IMR-90 (cell line): ENCODE results near the gene ABCD1. TPM values are rescaled to one million over a fixed set of nuclear protein-coding genes. Genes with fewer than 3 reads are reported as not detected.
"Not testable (repeated sequence)": the region's sequence is repeated elsewhere in the genome, so short reads cannot be mapped to it uniquely, and the experiment has no call there.

Experiments
- ATAC-seq: fragments of 200-7000 bp; cut with Tn5 transposase; 2 replicates; pipeline ENCODE4 v1.9.1; 2020; ENCODE audit warnings: low read depth, mild to moderate bottlenecking, moderate library complexity
- BruUV-seq: library from RNA; stranded (reverse); fragments of 400-500 nt; replicated peaks from 2 replicates; lab custom pipeline; 2021; lab: Mats Ljungman, UMichigan
- CTCF ChIA-PET: fragments of 300-600 bp; formaldehyde crosslinking; extraction: SDS; loops from one replicate; lab custom pipeline; 2021; ENCODE audit warnings: antibody characterized with exemption; lab: Yijun Ruan, JAX
- POLR2A ChIA-PET: fragments of 300-600 bp; sonication (Branson Sonifier 250); formaldehyde crosslinking; loops from one replicate; lab custom pipeline; 2022; ENCODE audit warnings: antibody characterized with exemption; ENCODE audit not compliant: unreplicated experiment; lab: Charles Lee
- DNase-seq: peaks from one replicate; pipeline ENCODE4 v3.0.0; 2013
- H2AFZ ChIP-seq: replicated peaks from 2 replicates; pipeline ENCODE3; 2013; ENCODE audit warnings: low read length, mild to moderate bottlenecking; ENCODE audit not compliant: poor library complexity
- H2AK5ac ChIP-seq: 2 replicates; pipeline ENCODE4 v1.6.1; 2013; ENCODE audit warnings: low read depth, low read length, inconsistent platforms
- H2AK9ac ChIP-seq: replicated peaks from 2 replicates; pipeline ENCODE3; 2013; ENCODE audit warnings: mild to moderate bottlenecking, low read depth, low read length, moderate library complexity; ENCODE audit not compliant: poor library complexity
- H2BK120ac ChIP-seq: 2 replicates; pipeline ENCODE4 v1.6.1; 2013; ENCODE audit warnings: low read depth, low read length, inconsistent platforms
- H2BK15ac ChIP-seq: 3 replicates; pipeline ENCODE4 v1.6.1; 2013; ENCODE audit warnings: low read depth, low read length, inconsistent platforms
- H2BK20ac ChIP-seq: 2 replicates; pipeline ENCODE4 v1.6.1; 2013; ENCODE audit warnings: low read depth, mild to moderate bottlenecking, inconsistent platforms, low read length, moderate library complexity
- H2BK5ac ChIP-seq: 2 replicates; pipeline ENCODE4 v1.6.1; 2013; ENCODE audit warnings: mild to moderate bottlenecking, low read depth, low read length, inconsistent platforms; ENCODE audit not compliant: poor library complexity, severe bottlenecking
- H3K14ac ChIP-seq: replicated peaks from 2 replicates; pipeline ENCODE4 v1.6.1; 2013; ENCODE audit warnings: low read depth, low read length, inconsistent platforms
- H3K18ac ChIP-seq: 2 replicates; pipeline ENCODE4 v1.6.1; 2013; ENCODE audit warnings: low read depth, low read length, control low read depth
- H3K23ac ChIP-seq: 2 replicates; pipeline ENCODE4 v1.6.1; 2013; ENCODE audit warnings: low read depth, low read length, inconsistent platforms
- H3K27ac ChIP-seq: 2 replicates; pipeline ENCODE4 v1.5.1; 2013; ENCODE audit warnings: mild to moderate bottlenecking, control low read depth, low read length; ENCODE audit not compliant: insufficient read depth
- H3K27me3 ChIP-seq: 2 replicates; pipeline ENCODE4 v1.6.1; 2013; ENCODE audit warnings: low read length; ENCODE audit not compliant: control insufficient read depth, insufficient read depth
- H3K36me3 ChIP-seq: 2 replicates; pipeline ENCODE4 v1.6.1; 2013; ENCODE audit warnings: low read length, mixed read lengths; ENCODE audit not compliant: control insufficient read depth, insufficient read depth
- H3K4ac ChIP-seq: 2 replicates; pipeline ENCODE4 v1.6.1; 2013; ENCODE audit warnings: low read depth, low read length, inconsistent platforms
- H3K4me1 ChIP-seq: 2 replicates; pipeline ENCODE4 v1.6.1; 2013; ENCODE audit warnings: low read length, mixed read lengths; ENCODE audit not compliant: control insufficient read depth, insufficient read depth
- H3K4me2 ChIP-seq: 2 replicates; pipeline ENCODE4 v1.6.1; 2013; ENCODE audit warnings: low read depth, mild to moderate bottlenecking, control low read depth, low read length, moderate library complexity
- H3K4me3 ChIP-seq: 2 replicates; pipeline ENCODE4 v1.5.1; 2013; ENCODE audit warnings: low read depth, mild to moderate bottlenecking, control low read depth, low read length, moderate library complexity; ENCODE audit not compliant: insufficient read depth
- H3K56ac ChIP-seq: 2 replicates; pipeline ENCODE4 v1.6.1; 2013; ENCODE audit warnings: low read length, inconsistent platforms; ENCODE audit not compliant: insufficient read depth; ENCODE audit errors: extremely low read depth
- H3K79me1 ChIP-seq, 2 experiments: 2 replicates each; pipeline ENCODE4 v1.6.1; 2013; ENCODE audit warnings: low read length in 2 of 2, inconsistent platforms in 1 of 2, low read depth in 1 of 2
- H3K9ac ChIP-seq: 2 replicates; pipeline ENCODE4 v1.6.1; 2013; ENCODE audit warnings: low read depth, low read length, control low read depth
- H3K9me1 ChIP-seq: 2 replicates; pipeline ENCODE4 v1.6.1; 2013; ENCODE audit warnings: low read length, inconsistent platforms; ENCODE audit not compliant: insufficient read depth
- H3K9me3 ChIP-seq: 2 replicates; pipeline ENCODE4 v1.6.1; 2013; ENCODE audit warnings: low read length; ENCODE audit not compliant: control insufficient read depth, insufficient read depth
- H4K20me1 ChIP-seq: 2 replicates; pipeline ENCODE4 v1.6.1; 2013; ENCODE audit warnings: low read length, inconsistent platforms; ENCODE audit not compliant: insufficient read depth
- H4K5ac ChIP-seq: 2 replicates; pipeline ENCODE4 v1.6.1; 2013; ENCODE audit warnings: mild to moderate bottlenecking, low read depth, low read length, control low read depth
- H4K8ac ChIP-seq, 2 experiments: 2 replicates each; pipeline ENCODE4 v1.6.1; 2013; ENCODE audit warnings: low read depth in 2 of 2, low read length in 2 of 2, control low read depth in 1 of 2, inconsistent platforms in 1 of 2
- H4K91ac ChIP-seq: 2 replicates; pipeline ENCODE4 v1.6.1; 2013; ENCODE audit warnings: low read depth, low read length, inconsistent platforms; ENCODE audit not compliant: insufficient read depth
- whole genome bisulfite sequencing, 2 experiments: methylation state at CpG; one replicate each; pipeline versions ENCODE4 v1.1.5 to v1.1.7; 2013; ENCODE audit warnings: missing lambda C conversion rate in 2 of 2; ENCODE audit not compliant: insufficient read length in 1 of 2; ENCODE audit errors: extremely low coverage in 2 of 2; 5-methylcytosine and 5-hydroxymethylcytosine counted together
- dilution Hi-C: fragments of 300-500 bp; cut with HindIII; formaldehyde crosslinking; loops from one replicate; pipeline ENCODE4 v1.14.3; 2018; ENCODE audit warnings: low sequenced_read_pairs; ENCODE audit not compliant: unreplicated experiment
- in situ Hi-C: fragments of 300-500 bp; cut with MboI; formaldehyde crosslinking; loops from 3 replicates; pipeline ENCODE4 v1.14.3; 2019; ENCODE audit warnings: low sequenced_read_pairs, inconsistent platforms, mixed read lengths
- intact Hi-C: fragments of 100-400 bp; cut with micrococcal nuclease; formaldehyde crosslinking; loops from 2 replicates; pipeline ENCODE4 v1.10.0; 2022
- polyA plus RNA-seq, 3 experiments: library from polyadenylated mRNA; depleted of rRNA; stranded (reverse); fragments of >200 nt; gene quantifications; 2 replicates each; pipeline ENCODE4 v1.2.3, GENCODE V29; 2012; ENCODE audit warnings: low replicate concordance in 1 of 3
- total RNA-seq: library from RNA; depleted of rRNA; stranded (reverse); fragments of >200 nt; gene quantifications from 2 replicates; pipeline ENCODE4 v1.2.3, GENCODE V29; 2012

Gene ABCD1
- total and polyA plus RNA-seq, 2 of the 4 experiments (the other 2 are of a cell fraction), result 4.3 to 7.0 TPM

GRCh38 chrX:153704631-153705402 is 19.8 kb upstream of the ABCD1 start:
- ATAC-seq, H3K27ac ChIP-seq, H2BK15ac ChIP-seq, BruUV-seq, H3K14ac ChIP-seq, H3K4me3 ChIP-seq, POLR2A ChIA-PET, H3K4ac ChIP-seq, in situ Hi-C loops, H3K56ac ChIP-seq, H4K8ac ChIP-seq, DNase-seq, H3K9me3 ChIP-seq, H2AFZ ChIP-seq, H3K9me1 ChIP-seq, H4K5ac ChIP-seq, dilution Hi-C loops, H3K23ac ChIP-seq, intact Hi-C loops, H3K18ac ChIP-seq, H3K9ac ChIP-seq, H2BK20ac ChIP-seq, H3K4me2 ChIP-seq, H2BK5ac ChIP-seq, H3K79me1 ChIP-seq, H2BK120ac ChIP-seq, H2AK5ac ChIP-seq, CTCF ChIA-PET, H4K91ac ChIP-seq, H3K4me1 ChIP-seq, H3K27me3 ChIP-seq, H4K20me1 ChIP-seq, H2AK9ac ChIP-seq: not testable (repeated sequence)
- WGBS, 2 experiments, result no CpG with 5 or more reads among the region's 12 CpGs
- peaks cover 21% of the 10 kb centered on the region for H3K36me3 ChIP-seq

DNA sequence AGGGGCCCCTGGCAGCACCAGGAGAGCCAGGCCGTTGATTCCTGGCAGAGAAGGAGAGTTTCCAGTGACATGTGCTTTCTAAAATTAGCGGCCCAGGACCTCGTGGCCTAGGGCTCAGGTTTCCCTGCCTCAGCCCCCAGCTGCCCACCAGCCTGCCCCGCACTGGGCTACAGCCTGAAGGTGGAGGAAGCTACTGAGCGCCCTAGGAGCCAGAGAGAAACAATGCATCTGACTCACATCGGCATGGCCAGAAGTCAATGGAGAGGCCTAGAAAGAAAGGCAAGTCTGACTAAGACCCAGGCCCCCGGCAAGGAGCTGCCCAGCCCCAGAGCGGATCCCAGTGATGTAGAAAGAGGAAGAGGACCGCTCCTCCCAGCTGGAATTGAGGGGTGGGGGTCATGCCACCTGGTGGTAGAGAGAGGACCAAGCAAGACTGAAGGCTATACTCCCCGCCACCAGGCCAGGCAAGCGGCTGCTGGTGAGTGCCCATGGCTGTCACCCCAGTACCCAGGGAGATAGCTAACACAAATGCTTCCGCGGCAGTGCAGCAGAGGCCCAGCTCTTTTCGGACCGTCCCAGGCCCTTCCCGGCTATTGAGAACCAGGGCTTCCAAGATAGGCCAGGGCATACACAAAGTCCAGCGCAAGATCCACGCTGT is 19.1 kb upstream of the ABCD1 start:
- H3K18ac ChIP-seq, H4K20me1 ChIP-seq, in situ Hi-C loops, DNase-seq, H2AK5ac ChIP-seq, H2BK20ac ChIP-seq, H2BK15ac ChIP-seq, H3K9me1 ChIP-seq, H3K56ac ChIP-seq, H2BK5ac ChIP-seq, POLR2A ChIA-PET, H3K27ac ChIP-seq, H3K9me3 ChIP-seq, H2BK120ac ChIP-seq, H4K5ac ChIP-seq, ATAC-seq, H3K14ac ChIP-seq, H3K79me1 ChIP-seq, BruUV-seq, H3K4ac ChIP-seq, H2AK9ac ChIP-seq, H3K9ac ChIP-seq, CTCF ChIA-PET, H2AFZ ChIP-seq, H4K91ac ChIP-seq, H3K23ac ChIP-seq, H3K4me1 ChIP-seq, H3K4me2 ChIP-seq, H3K27me3 ChIP-seq, H4K8ac ChIP-seq, intact Hi-C loops, dilution Hi-C loops, H3K4me3 ChIP-seq: not testable (repeated sequence)
- H3K36me3 ChIP-seq, result peaks cover 24% of the 10 kb centered on the region
- 76% methylated on average over 14 of the region's 18 CpGs; no CpG with 5 or more reads in 1 of the 2 experiments for WGBS, 2 experiments
